B cell (primary cell): Measurements from ENCODE around the gene RNF175. TPM values are rescaled to one million over a fixed set of nuclear protein-coding genes. Genes with fewer than 3 reads are reported as not detected.
"Not testable (repeated sequence)": the region's sequence is repeated elsewhere in the genome, so short reads cannot be mapped to it uniquely, and the experiment has no call there.

ENCODE experiments used
- ATAC-seq: fragments of 200-7000 bp; cut with Tn5 transposase; one replicate; pipeline ENCODE4 v1.10.0; 2021; ENCODE audit warnings: low read depth, mild to moderate bottlenecking, moderate number of reproducible peaks, moderate library complexity
- CTCF ChIA-PET: fragments of 350-600 bp; sonication (Branson Sonifier 250); formaldehyde crosslinking; loops from one replicate; lab custom pipeline; 2021; ENCODE audit warnings: antibody characterized with exemption, inconsistent platforms; lab: Charles Lee
- POLR2A ChIA-PET: fragments of 350-600 bp; sonication (Branson Sonifier 250); formaldehyde crosslinking; loops from one replicate; lab custom pipeline; 2021; ENCODE audit warnings: antibody characterized with exemption; lab: Charles Lee
- DNase-seq: peaks from one replicate; pipeline ENCODE4 v3.0.0; 2013
- H2AFZ ChIP-seq: 2 replicates; pipeline ENCODE4 v1.6.1; 2012; ENCODE audit warnings: mild to moderate bottlenecking, low read depth, low read length; ENCODE audit not compliant: insufficient read depth, poor library complexity, severe bottlenecking
- H3K27ac ChIP-seq, 2 donors: 1 replicate in 1 of 2; 2 replicates in 1 of 2; pipeline ENCODE4 v1.5.1; 2012 to 2013; ENCODE audit warnings: low read length in 2 of 2, mild to moderate bottlenecking in 2 of 2, moderate library complexity in 1 of 2
- H3K27me3 ChIP-seq, 4 experiments: fragments of 200-600 bp in 1 of 4; sonication (generic) in 1 of 4; replicated peaks in 1 of 4; 1 replicate in 2 of 4; 2 replicates in 2 of 4; pipeline versions ENCODE4 v1.6.1 to v1.7.0; 2013 to 2016; ENCODE audit warnings: low read length in 3 of 4, mild to moderate bottlenecking in 2 of 4, mixed read lengths in 1 of 4, moderate library complexity in 1 of 4; ENCODE audit not compliant: insufficient read depth in 4 of 4, control insufficient read depth in 3 of 4; ENCODE audit errors: control extremely low read depth in 1 of 4
- H3K36me3 ChIP-seq, 2 experiments: replicated peaks in 1 of 2; 1 replicate in 1 of 2; 2 replicates in 1 of 2; pipeline versions ENCODE4 v1.6.1 to v1.7.1; 2013; ENCODE audit warnings: low read length in 1 of 2; ENCODE audit not compliant: insufficient read depth in 2 of 2, control insufficient read depth in 1 of 2; ENCODE audit errors: control extremely low read depth in 1 of 2, extremely low read depth in 1 of 2
- H3K4me1 ChIP-seq, 2 donors: fragments of 200-600 bp in 1 of 2; sonication (generic) in 1 of 2; 1 replicate in 1 of 2; 2 replicates in 1 of 2; pipeline versions ENCODE4 v1.5.1 to v1.6.1; 2013 to 2017; ENCODE audit warnings: low read length in 2 of 2; ENCODE audit not compliant: control insufficient read depth in 2 of 2, insufficient read depth in 2 of 2
- H3K4me2 ChIP-seq: replicated peaks from 2 replicates; pipeline ENCODE3; 2012; ENCODE audit warnings: mild to moderate bottlenecking, low read depth, low read length; ENCODE audit not compliant: poor library complexity, severe bottlenecking
- H3K4me3 ChIP-seq, 5 experiments: fragments of 200-600 bp in 1 of 5; sonication (generic) in 1 of 5; 1 replicate in 3 of 5; 2 replicates in 2 of 5; pipeline versions ENCODE4 v1.5.1 to v1.7.0; 2011 to 2016; ENCODE audit warnings: low read length in 4 of 5, mild to moderate bottlenecking in 4 of 5, low read depth in 2 of 5, control low read depth in 1 of 5, moderate library complexity in 1 of 5; ENCODE audit not compliant: insufficient read depth in 1 of 5; ENCODE audit errors: control extremely low read depth in 1 of 5, extremely low read depth in 1 of 5
- H3K79me2 ChIP-seq: fragments of 200-600 bp; sonication (generic); one replicate; pipeline ENCODE4 v1.6.0; 2016; ENCODE audit warnings: low read length; ENCODE audit not compliant: control insufficient read depth, insufficient read depth
- H3K9ac ChIP-seq: fragments of 200-600 bp; sonication (generic); 2 replicates; pipeline ENCODE4 v1.6.1; 2017; ENCODE audit warnings: mild to moderate bottlenecking, low read length, moderate library complexity
- H3K9me3 ChIP-seq, 3 donors: one replicate each; pipeline versions ENCODE4 v1.6.1 to v1.7.1; 2013; ENCODE audit warnings: low read length in 2 of 3; ENCODE audit not compliant: control insufficient read depth in 2 of 3, insufficient read depth in 1 of 3; ENCODE audit errors: control extremely low read depth in 1 of 3
- H4K20me1 ChIP-seq: 2 replicates; pipeline ENCODE4 v1.6.0; 2012; ENCODE audit warnings: mild to moderate bottlenecking, low read length; ENCODE audit not compliant: insufficient read depth, control insufficient read depth, poor library complexity, severe bottlenecking
- H3K27ac Mint-ChIP-seq: one replicate; pipeline ENCODE4 v1.8.0; 2021; ENCODE audit warnings: mixed read lengths
- H3K27me3 Mint-ChIP-seq: one replicate; pipeline ENCODE4 v1.8.0; 2021; ENCODE audit warnings: mixed read lengths
- H3K4me1 Mint-ChIP-seq: one replicate; pipeline ENCODE4 v1.8.0; 2021; ENCODE audit warnings: mixed read lengths
- H3K4me3 Mint-ChIP-seq: one replicate; pipeline ENCODE4 v1.8.0; 2021; ENCODE audit warnings: mixed read lengths
- H3K9me3 Mint-ChIP-seq: one replicate; pipeline ENCODE4 v1.8.0; 2022; ENCODE audit warnings: mixed read lengths; ENCODE audit not compliant: insufficient read depth
- EZH2 ChIP-seq: IDR thresholded peaks from 2 replicates; pipeline ENCODE4 v1.6.1; 2012; ENCODE audit warnings: borderline replicate concordance, low read depth, mild to moderate bottlenecking, moderate library complexity, low read length; ENCODE audit not compliant: insufficient read depth, poor library complexity, severe bottlenecking
- WGBS: methylation state at CpG from one replicate; pipeline ENCODE4 v1.1.5; 2013; ENCODE audit warnings: missing lambda C conversion rate; ENCODE audit not compliant: insufficient coverage; 5-methylcytosine and 5-hydroxymethylcytosine counted together
- intact Hi-C: fragments of 100-400 bp; cut with micrococcal nuclease; formaldehyde crosslinking; loops from one replicate; pipeline ENCODE4 v1.10.0; 2022
- polyA plus RNA-seq: library from polyadenylated mRNA; depleted of rRNA; stranded (reverse); fragments of >200 nt; gene quantifications from 2 replicates; pipeline ENCODE4 v1.2.3, GENCODE V29; 2012
- total RNA-seq, 2 donors: library from RNA; stranded (reverse); fragments of 120-200 nt in 1 of 2; gene quantifications; 1 replicate in 1 of 2; 2 replicates in 1 of 2; pipeline versions ENCODE4 v1.2.3 to v1.2.4, GENCODE V29; 2013 to 2022
- TF ChIP-seq, protein P1 (sequence below): fragments of 200-600 bp; IDR thresholded peaks from one replicate; pipeline ENCODE4 v1.8.0; 2022; ENCODE audit warnings: antibody characterized with exemption, mild to moderate bottlenecking

RNF175 gene
- total and polyA plus RNA-seq, 2 donors (not counting 1 experiment from before 2014, with no cell fraction given) = not detected

DNA sequence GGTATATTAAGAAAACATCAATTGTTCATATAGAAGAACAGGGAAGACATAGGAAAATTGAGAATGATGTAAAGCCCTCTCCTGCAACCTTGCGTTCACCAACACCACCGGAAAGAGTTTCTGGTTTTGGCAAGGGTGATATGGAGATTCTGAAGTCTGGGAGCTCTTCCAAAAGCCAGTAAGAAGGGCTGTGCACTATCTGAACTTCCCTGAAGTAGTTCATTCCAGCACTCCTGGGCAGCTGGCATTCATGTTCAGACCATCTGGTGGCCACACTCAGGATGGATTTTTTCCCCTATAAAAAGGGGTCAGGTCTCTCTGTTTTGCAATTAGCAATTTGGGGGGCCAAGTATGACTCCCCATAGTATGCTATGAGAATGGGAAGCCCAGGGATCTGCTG, 91.2 kb downstream of the RNF175 start:
- no peak for TF ChIP-seq EZH2
- TF ChIP-seq, protein P1, sequence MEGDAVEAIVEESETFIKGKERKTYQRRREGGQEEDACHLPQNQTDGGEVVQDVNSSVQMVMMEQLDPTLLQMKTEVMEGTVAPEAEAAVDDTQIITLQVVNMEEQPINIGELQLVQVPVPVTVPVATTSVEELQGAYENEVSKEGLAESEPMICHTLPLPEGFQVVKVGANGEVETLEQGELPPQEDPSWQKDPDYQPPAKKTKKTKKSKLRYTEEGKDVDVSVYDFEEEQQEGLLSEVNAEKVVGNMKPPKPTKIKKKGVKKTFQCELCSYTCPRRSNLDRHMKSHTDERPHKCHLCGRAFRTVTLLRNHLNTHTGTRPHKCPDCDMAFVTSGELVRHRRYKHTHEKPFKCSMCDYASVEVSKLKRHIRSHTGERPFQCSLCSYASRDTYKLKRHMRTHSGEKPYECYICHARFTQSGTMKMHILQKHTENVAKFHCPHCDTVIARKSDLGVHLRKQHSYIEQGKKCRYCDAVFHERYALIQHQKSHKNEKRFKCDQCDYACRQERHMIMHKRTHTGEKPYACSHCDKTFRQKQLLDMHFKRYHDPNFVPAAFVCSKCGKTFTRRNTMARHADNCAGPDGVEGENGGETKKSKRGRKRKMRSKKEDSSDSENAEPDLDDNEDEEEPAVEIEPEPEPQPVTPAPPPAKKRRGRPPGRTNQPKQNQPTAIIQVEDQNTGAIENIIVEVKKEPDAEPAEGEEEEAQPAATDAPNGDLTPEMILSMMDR = no peak
- Histone ChIP-seq H2AFZ (no peak overlapping the region), H3K36me3 (no peaks in the 10 kb centered on the region), H3K79me2 (no peaks in the 10 kb centered on the region), H3K27ac (no peak overlapping the region), H3K4me2 (no peak overlapping the region), H4K20me1 (no peaks in the 10 kb centered on the region), H3K9ac (no peak overlapping the region), H3K9me3 (no peaks in the 10 kb centered on the region), H3K27me3 (no peaks in the 10 kb centered on the region), H3K4me1 (no peaks in the 10 kb centered on the region), H3K4me3 (no peak overlapping the region)
- WGBS = 100% methylated on average over 2 of the region's 2 CpGs
- no peak for ATAC-seq
- ChIA-PET CTCF (no interaction called here), POLR2A (no interaction called here)
- Mint-ChIP-seq H3K4me1 (no peaks in the 10 kb centered on the region), H3K4me3 (no peak overlapping the region), H3K9me3 (no peaks in the 10 kb centered on the region), H3K27me3 (peaks cover 25% of the 10 kb centered on the region), H3K27ac (no peak overlapping the region)
- intact Hi-C loops = no loop called here
- DNase-seq = no peak

DNA sequence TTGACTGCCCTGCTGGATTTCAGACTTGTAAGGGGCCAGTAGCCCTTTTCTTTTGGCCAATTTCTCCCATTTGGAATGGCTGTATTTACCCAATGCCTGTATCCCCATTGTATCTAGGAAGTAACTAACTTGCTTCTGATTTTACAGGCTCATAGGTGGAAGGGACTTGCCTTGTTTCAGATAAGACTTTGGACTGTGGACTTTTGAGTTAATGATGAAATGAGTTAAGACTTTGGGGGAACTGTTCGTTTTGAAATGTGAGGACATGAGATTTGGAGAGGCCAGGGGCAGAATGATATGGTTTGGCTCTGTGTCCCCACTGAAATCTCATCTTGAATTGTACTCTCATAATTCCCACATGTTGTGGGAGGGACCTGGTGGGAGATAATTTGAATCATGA, 93.3 kb downstream of the RNF175 start:
- H4K20me1 ChIP-seq, H2AFZ ChIP-seq, DNase-seq, H3K9ac ChIP-seq, intact Hi-C loops, H3K27ac ChIP-seq, H3K9me3 ChIP-seq, CTCF ChIA-PET, H3K79me2 ChIP-seq, H3K4me1 Mint-ChIP-seq, H3K4me3 ChIP-seq, H3K27me3 ChIP-seq, H3K36me3 ChIP-seq, H3K4me3 Mint-ChIP-seq, H3K4me2 ChIP-seq, H3K4me1 ChIP-seq, H3K27ac Mint-ChIP-seq, H3K9me3 Mint-ChIP-seq, ATAC-seq: not testable (repeated sequence)
- POLR2A ChIA-PET = interaction anchor here (0.5 kb wide), 1 partner anchor 565 kb away, joined by 3 read pairs; no protein-coding TSS in a partner anchor
- WGBS = 100% methylated on average over 1 of the region's 1 CpG
- H3K27me3 Mint-ChIP-seq = peaks cover 25% of the 10 kb centered on the region
